ENCODE results near the gene DOCK2. TPM values are rescaled to one million over a fixed set of nuclear protein-coding genes. Genes with fewer than 3 reads are reported as not detected.
"Not testable (repeated sequence)": the region's sequence is repeated elsewhere in the genome, so short reads cannot be mapped to it uniquely, and the experiment has no call there.

DOCK2 gene
- total RNA-seq, 1 donor from 2014 or later: 214 TPM

DNA sequence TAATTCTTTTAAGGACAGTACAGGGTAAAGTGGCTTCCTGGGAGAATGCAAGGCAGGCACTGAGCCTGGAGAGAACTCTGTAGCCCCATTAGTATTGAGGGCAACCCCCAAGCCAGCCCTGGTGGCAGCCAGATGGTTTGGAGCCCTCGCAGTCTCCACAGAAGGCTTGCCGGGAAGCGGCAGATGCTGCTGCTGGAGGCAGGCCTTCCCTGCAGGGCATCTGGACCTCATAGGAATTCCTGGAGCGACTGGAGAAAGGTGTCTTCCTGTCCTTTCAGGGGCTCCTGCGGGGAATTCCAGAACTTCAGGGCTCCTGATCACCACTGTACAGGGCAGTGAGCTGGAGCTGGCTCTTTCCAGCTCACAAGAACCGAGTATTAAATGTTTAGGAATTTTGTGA is 175.7 kb downstream of the DOCK2 start:
- no peaks in the 10 kb centered on the region for H3K9me3 Mint-ChIP-seq
- H3K27me3 Mint-ChIP-seq (ENCODE audit: insufficient read depth): no peaks in the 10 kb centered on the region
- H3K27ac Mint-ChIP-seq: no peak overlapping the region
- DNase-seq (ENCODE audit: low spot score): no peak
- H3K4me1 Mint-ChIP-seq (ENCODE audit: low read depth): peaks cover 14% of the 10 kb centered on the region
- H3K36me3 Mint-ChIP-seq (ENCODE audit: low read depth): peaks cover 41% of the 10 kb centered on the region
- intact Hi-C loops (cut with micrococcal nuclease): no loop called here
- H3K4me3 Mint-ChIP-seq: no peak overlapping the region

DNA sequence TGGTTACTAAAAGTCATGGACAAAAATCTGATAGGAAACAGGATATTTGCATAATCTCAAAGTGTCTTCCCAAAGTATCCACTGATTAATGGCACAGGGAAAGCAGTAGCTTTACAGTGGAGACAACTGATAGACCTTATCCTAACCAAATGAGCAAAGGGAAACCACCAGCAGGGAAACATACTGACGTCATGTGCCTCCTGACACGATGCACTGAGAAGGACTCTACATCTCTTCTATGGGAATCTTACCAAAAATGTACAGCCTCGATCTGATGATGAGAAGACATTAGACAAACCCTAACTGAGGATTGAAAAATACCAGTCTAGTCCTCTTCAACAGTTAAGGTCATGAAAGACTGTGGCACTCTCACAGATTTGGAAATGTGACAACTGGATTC is 177.0 kb downstream of the DOCK2 start:
- no peaks in the 10 kb centered on the region for H3K9me3 Mint-ChIP-seq
- H3K36me3 Mint-ChIP-seq (ENCODE audit: low read depth): peaks cover 51% of the 10 kb centered on the region
- H3K27ac Mint-ChIP-seq: no peak overlapping the region
- peaks cover 17% of the 10 kb centered on the region for H3K4me1 Mint-ChIP-seq (ENCODE audit: low read depth)
- no peak overlapping the region for H3K4me3 Mint-ChIP-seq
- intact Hi-C loops (cut with micrococcal nuclease): no loop called here
- no peaks in the 10 kb centered on the region for H3K27me3 Mint-ChIP-seq (ENCODE audit: insufficient read depth)
- DNase-seq (ENCODE audit: low spot score): no peak

DNA sequence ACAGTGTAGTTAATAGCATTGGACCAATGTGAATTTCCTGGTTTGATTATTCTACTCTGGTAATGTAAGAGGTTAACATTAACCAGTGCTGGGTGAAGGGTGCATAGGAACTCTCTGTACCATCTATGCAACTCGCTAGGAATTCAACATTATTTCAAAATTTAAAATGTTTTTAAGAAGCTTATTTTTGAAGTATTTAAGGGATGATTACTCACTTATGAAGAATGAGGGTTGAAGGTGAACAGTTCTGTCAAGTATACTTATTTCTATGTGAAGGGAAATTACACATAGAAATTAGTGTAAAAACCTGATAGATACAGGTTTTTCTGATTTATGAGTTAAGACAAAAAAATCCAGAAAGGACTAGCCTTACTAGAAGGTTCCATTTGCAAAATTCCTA is 177.4 kb downstream of the DOCK2 start:
- Mint-ChIP-seq H3K4me1 (ENCODE audit: low read depth) (peaks cover 19% of the 10 kb centered on the region), H3K36me3 (ENCODE audit: low read depth) (peaks cover 54% of the 10 kb centered on the region), H3K4me3 (no peak overlapping the region), H3K27me3 (ENCODE audit: insufficient read depth) (no peaks in the 10 kb centered on the region), H3K27ac (no peak overlapping the region), H3K9me3 (no peaks in the 10 kb centered on the region)
- DNase-seq (ENCODE audit: low spot score): no peak
- intact Hi-C loops (cut with micrococcal nuclease): no loop called here

DNA sequence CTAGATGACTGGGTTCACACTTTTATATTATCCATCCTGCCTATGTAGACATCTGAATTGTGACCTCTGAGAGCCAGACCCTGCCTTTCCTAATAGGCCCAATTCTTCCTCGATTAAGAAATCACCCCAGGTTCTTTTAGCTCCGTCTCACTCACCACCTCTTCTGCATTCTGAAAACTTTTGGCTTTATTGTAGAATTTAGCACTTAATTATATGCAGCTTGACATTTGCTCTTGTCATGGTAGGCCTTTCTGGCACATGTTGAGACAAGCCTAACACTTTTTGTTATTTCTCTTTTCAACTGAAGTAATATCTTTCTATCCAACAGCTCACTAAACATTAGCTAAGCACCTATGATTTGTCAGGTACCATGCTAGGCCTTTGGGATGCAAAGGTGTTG is 180.0 kb downstream of the DOCK2 start:
- intact Hi-C loops (cut with micrococcal nuclease): no loop called here
- Mint-ChIP-seq H3K4me1 (ENCODE audit: low read depth) (peaks cover 19% of the 10 kb centered on the region), H3K9me3 (no peaks in the 10 kb centered on the region), H3K4me3 (no peak overlapping the region), H3K27me3 (ENCODE audit: insufficient read depth) (no peaks in the 10 kb centered on the region), H3K36me3 (ENCODE audit: low read depth) (peaks cover 64% of the 10 kb centered on the region), H3K27ac (peak overlapping the region; percentile 67)
- no peak for DNase-seq (ENCODE audit: low spot score)

GRCh38 chr5:169826618-169827017 is 189.5 kb downstream of the DOCK2 start:
- Mint-ChIP-seq H3K4me3 (no peak overlapping the region), H3K27me3 (ENCODE audit: insufficient read depth) (no peaks in the 10 kb centered on the region), H3K9me3 (peaks cover 8% of the 10 kb centered on the region), H3K4me1 (ENCODE audit: low read depth) (peaks cover 33% of the 10 kb centered on the region), H3K36me3 (ENCODE audit: low read depth) (peaks cover 41% of the 10 kb centered on the region), H3K27ac (peak overlapping the region; percentile 16)
- no peak for DNase-seq (ENCODE audit: low spot score)
- intact Hi-C loops (cut with micrococcal nuclease): no loop called here

DNA sequence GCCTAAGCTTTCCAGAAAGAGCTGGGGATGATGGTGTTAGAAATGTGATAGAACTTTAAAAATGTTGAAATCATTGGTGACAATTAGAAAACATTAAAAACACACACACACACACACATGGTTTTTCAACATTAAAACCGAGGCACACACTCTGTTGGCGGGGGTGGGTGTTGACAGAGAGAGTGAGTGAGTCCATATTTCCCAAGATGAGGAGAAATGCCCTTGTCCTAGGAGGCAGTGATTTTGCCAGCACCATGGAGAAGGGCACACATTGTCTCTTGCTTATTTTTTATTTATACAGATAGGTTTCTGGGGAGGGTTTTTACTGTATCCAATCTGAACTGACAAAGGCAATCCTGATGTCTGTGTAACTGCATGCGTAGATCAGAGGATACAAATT is 190.7 kb downstream of the DOCK2 start:
- intact Hi-C loops (cut with micrococcal nuclease): loop anchor here (2.0 kb wide), 1 partner anchor 23 kb away; no protein-coding TSS in a partner anchor
- H3K36me3 Mint-ChIP-seq (ENCODE audit: low read depth): peaks cover 34% of the 10 kb centered on the region
- peaks cover 45% of the 10 kb centered on the region for H3K4me1 Mint-ChIP-seq (ENCODE audit: low read depth)
- no peak overlapping the region for H3K4me3 Mint-ChIP-seq
- no peak overlapping the region for H3K27ac Mint-ChIP-seq
- no peaks in the 10 kb centered on the region for H3K27me3 Mint-ChIP-seq (ENCODE audit: insufficient read depth)
- peaks cover under 1% of the 10 kb centered on the region for H3K9me3 Mint-ChIP-seq
- no peak for DNase-seq (ENCODE audit: low spot score)

DNA sequence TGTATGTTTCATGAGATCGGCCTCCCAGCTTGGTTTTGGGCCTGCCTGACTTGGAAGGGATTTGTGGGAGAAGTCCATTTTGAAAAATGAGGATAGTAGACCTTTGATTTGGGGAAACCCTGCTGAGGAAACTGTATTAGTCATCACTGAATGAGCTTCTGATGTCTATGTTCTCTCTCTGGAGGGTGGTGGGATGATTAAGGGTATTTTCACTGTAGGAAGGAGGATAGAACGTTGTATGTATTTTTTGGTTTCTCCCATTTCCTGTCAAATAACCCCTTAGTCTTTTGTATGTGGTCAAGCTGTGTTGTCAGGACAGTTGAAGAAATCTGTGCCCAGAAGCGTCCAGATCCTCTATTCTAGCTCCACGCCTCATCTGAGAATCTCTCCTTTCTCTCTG is 191.3 kb downstream of the DOCK2 start:
- intact Hi-C loops (cut with micrococcal nuclease): loop anchor here (2.0 kb wide), 1 partner anchor 24 kb away; no protein-coding TSS in a partner anchor
- peak overlapping the region; percentile 27 for H3K27ac Mint-ChIP-seq

DNA sequence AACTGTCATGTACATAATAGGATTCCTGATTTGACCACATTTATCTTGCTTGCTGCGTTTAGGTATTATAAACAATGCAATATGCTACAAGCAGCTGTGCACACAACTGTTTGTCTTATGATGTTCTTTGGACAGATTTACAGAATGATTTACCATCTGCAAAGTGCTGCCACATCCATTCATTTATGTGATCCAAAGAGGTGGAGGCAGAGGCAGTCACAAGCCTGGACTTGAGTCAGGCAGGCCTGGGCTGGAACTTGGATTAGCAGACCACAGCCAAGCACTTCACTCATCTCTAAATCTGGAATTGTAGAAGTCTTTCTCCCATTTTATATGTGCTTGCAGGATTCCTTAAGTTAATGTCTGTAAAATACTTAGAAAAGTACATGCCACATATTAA is 194.3 kb downstream of the DOCK2 start:
- Mint-ChIP-seq H3K4me1 (ENCODE audit: low read depth) (peaks cover 58% of the 10 kb centered on the region), H3K36me3 (ENCODE audit: low read depth) (peaks cover 23% of the 10 kb centered on the region), H3K27ac (no peak overlapping the region), H3K4me3 (no peak overlapping the region), H3K27me3 (ENCODE audit: insufficient read depth) (no peaks in the 10 kb centered on the region), H3K9me3 (no peaks in the 10 kb centered on the region)
- no peak for DNase-seq (ENCODE audit: low spot score)
- intact Hi-C loops (cut with micrococcal nuclease): no loop called here

More for the DNA sequence above, 191.3 kb downstream of the DOCK2 start:
- DNase-seq (ENCODE audit: low spot score): no peak
- Mint-ChIP-seq H3K36me3 (ENCODE audit: low read depth) (peaks cover 30% of the 10 kb centered on the region), H3K4me1 (ENCODE audit: low read depth) (peaks cover 51% of the 10 kb centered on the region), H3K4me3 (no peak overlapping the region), H3K27me3 (ENCODE audit: insufficient read depth) (no peaks in the 10 kb centered on the region), H3K9me3 (no peaks in the 10 kb centered on the region)

DNA sequence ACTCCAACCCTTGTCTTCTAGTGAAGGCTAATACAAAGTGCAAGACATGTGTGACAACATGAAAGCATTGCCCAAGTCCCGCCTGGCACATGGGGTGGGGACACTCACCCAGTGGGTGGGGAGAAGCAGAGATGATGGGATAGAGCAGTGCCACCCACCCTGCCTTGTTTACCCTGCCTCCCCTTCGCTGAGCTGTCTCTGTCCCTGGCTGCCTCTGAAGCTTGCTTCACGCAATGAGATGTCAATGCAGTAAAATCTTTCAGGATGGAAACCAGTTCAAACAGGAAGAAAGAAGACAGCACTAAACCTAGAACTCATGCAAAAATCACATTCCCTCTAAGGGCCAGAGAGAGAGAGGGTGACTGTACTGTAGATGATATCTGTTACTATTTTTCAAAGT is 195.2 kb downstream of the DOCK2 start:
- DNase-seq (ENCODE audit: low spot score): no peak
- intact Hi-C loops (cut with micrococcal nuclease): no loop called here
- Mint-ChIP-seq H3K4me3 (no peak overlapping the region), H3K36me3 (ENCODE audit: low read depth) (peaks cover 24% of the 10 kb centered on the region), H3K27ac (peak overlapping the region; percentile 62), H3K9me3 (no peaks in the 10 kb centered on the region), H3K27me3 (ENCODE audit: insufficient read depth) (no peaks in the 10 kb centered on the region), H3K4me1 (ENCODE audit: low read depth) (peaks cover 55% of the 10 kb centered on the region)

- Mint-ChIP-seq H3K36me3 (ENCODE audit: low read depth) (peaks cover 23% of the 10 kb centered on the region), H3K9me3 (no peaks in the 10 kb centered on the region), H3K4me1 (ENCODE audit: low read depth) (peaks cover 51% of the 10 kb centered on the region), H3K27ac (peak overlapping the region; percentile 62), H3K4me3 (no peak overlapping the region), H3K27me3 (ENCODE audit: insufficient read depth) (no peaks in the 10 kb centered on the region)
- no peak for DNase-seq (ENCODE audit: low spot score)
- intact Hi-C loops (cut with micrococcal nuclease): no loop called here
Measured at GRCh38 chr5:169832845-169833244, 195.8 kb downstream of the DOCK2 start.

GRCh38 chr5:169833681-169834292 is 196.7 kb downstream of the DOCK2 start:
- intact Hi-C loops (cut with micrococcal nuclease); H3K27me3 Mint-ChIP-seq (ENCODE audit: insufficient read depth); DNase-seq (ENCODE audit: low spot score); H3K9me3 Mint-ChIP-seq; H3K4me3 Mint-ChIP-seq: not testable (repeated sequence)
- Mint-ChIP-seq H3K4me1 (ENCODE audit: low read depth) (peaks cover 51% of the 10 kb centered on the region), H3K27ac (peak overlapping the region; percentile 37), H3K36me3 (ENCODE audit: low read depth) (peaks cover 23% of the 10 kb centered on the region)

DNA sequence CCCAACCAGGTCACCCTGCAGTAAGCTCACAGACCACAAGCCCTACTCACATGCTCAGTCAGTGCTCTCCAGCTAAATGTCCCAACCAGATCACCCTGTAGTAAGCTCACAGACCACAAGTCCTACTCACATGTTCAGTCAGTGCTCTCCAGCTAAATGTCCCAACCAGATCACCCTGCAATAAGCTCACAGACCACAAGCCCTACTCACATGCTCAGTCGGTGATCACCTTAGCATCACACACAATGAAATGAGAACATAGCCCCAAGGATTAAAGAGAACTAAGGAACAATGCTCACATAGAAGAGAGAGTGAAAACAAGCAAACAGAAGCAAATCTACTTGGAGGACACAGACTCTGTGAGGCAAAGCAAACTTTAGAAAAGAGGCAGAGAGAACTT is 197.5 kb downstream of the DOCK2 start:
- H3K4me3 Mint-ChIP-seq; H3K27me3 Mint-ChIP-seq (ENCODE audit: insufficient read depth); intact Hi-C loops (cut with micrococcal nuclease); DNase-seq (ENCODE audit: low spot score); H3K9me3 Mint-ChIP-seq: not testable (repeated sequence)
- Mint-ChIP-seq H3K36me3 (ENCODE audit: low read depth) (peaks cover 21% of the 10 kb centered on the region), H3K4me1 (ENCODE audit: low read depth) (peaks cover 51% of the 10 kb centered on the region), H3K27ac (peak overlapping the region; percentile 81)

DNA sequence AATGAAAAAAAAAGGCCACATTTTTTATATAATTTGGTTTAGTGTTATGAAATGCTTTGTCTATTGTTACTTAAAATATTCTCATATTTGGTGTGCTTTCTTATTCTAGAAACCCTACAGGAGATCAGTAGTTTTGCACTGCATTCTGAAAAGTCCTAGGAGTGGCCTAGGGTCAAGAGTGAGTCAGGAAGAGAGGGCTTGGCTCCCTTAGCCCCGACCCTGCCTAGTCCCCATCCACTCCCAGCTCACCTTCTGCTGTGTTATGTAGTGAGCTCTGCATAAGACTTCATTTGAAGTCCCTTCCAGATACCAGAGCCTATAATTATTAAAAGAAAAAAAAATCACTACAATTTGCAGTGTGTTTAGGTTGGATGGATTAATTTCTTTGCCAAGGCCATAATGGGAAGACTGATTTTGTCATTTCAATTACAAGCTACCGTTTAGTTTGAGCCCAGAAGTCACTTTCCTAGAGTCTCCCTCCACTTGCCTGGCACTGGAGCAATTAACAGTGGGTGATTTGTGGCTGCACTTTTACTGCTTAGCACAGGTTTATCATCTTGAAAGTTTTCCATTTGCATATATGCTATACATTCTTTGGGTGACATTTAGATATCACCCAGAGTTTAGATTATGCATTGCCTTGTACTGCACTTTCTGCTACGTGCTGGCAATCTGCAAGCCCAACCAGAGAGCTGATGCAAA is 199.9 kb downstream of the DOCK2 start:
- peaks cover 39% of the 10 kb centered on the region for H3K4me1 Mint-ChIP-seq (ENCODE audit: low read depth)
- no peak overlapping the region for H3K4me3 Mint-ChIP-seq
- no peaks in the 10 kb centered on the region for H3K9me3 Mint-ChIP-seq
- peaks cover 36% of the 10 kb centered on the region for H3K36me3 Mint-ChIP-seq (ENCODE audit: low read depth)
- no peaks in the 10 kb centered on the region for H3K27me3 Mint-ChIP-seq (ENCODE audit: insufficient read depth)
- DNase-seq (ENCODE audit: low spot score): no peak
- no peak overlapping the region for H3K27ac Mint-ChIP-seq
- intact Hi-C loops (cut with micrococcal nuclease): no loop called here
